Effector memory CD8-positive, alpha-beta T cell (primary cell): Measurements from ENCODE around the gene ETV4.
A peak's percentile ranks its signal among the peaks of the same experiment; 100 is the strongest.

Source experiments
- ATAC-seq: fragments of 150-1000 bp; cut with Tn5 transposase; replicated peaks from 2 replicates; pipeline ENCODE4 v1.10.0; 2021; ENCODE audit warnings: mild to moderate bottlenecking, moderate library complexity
- DNase-seq, 3 experiments: peaks; one replicate each; pipeline ENCODE4 v3.0.0; 2021
- H3K27ac Mint-ChIP-seq, 2 donors: one replicate each; pipeline ENCODE4 v1.8.0; 2022; ENCODE audit warnings: mild to moderate bottlenecking in 2 of 2, mixed read lengths in 2 of 2, moderate library complexity in 2 of 2
- H3K27me3 Mint-ChIP-seq, 2 donors: one replicate each; pipeline ENCODE4 v1.8.0; 2022; ENCODE audit warnings: mixed read lengths in 2 of 2
- H3K36me3 Mint-ChIP-seq: one replicate; pipeline ENCODE4 v1.8.0; 2022; ENCODE audit warnings: mild to moderate bottlenecking, moderate library complexity, mixed read lengths; ENCODE audit not compliant: insufficient read depth
- H3K4me1 Mint-ChIP-seq, 2 donors: one replicate each; pipeline ENCODE4 v1.8.0; 2022; ENCODE audit warnings: low read depth in 2 of 2, mixed read lengths in 2 of 2
- H3K4me3 Mint-ChIP-seq, 2 donors: one replicate each; pipeline ENCODE4 v1.8.0; 2022; ENCODE audit warnings: mild to moderate bottlenecking in 2 of 2, mixed read lengths in 2 of 2, moderate library complexity in 2 of 2
- H3K9me3 Mint-ChIP-seq, 2 donors: one replicate each; pipeline ENCODE4 v1.8.0; 2022; ENCODE audit warnings: mixed read lengths in 2 of 2
- total RNA-seq, 9 experiments: gene quantifications; one replicate each; lab custom pipeline; 2026; lab: John Stamatoyannopoulos, UW

ETV4 gene
- total RNA-seq: 0 to 1.4 (median 0.10) reads per million in 9 experiments

GRCh38 chr17:43546319-43547188 is at the start of gene ETV4:
Gene ETV4, minus strand, starts transcription at chr17:43546340. Its CDS starts 723 bp downstream, at chr17:43545617.
- peak within 1 kb of the TSS; percentile 25 to 59 for H3K27ac Mint-ChIP-seq
- peaks cover 17% of the 10 kb centered on the region for H3K36me3 Mint-ChIP-seq
- peaks cover 58 to 90% of the 10 kb centered on the region in 2 donors for H3K27me3 Mint-ChIP-seq
- ATAC-seq (peak; percentile 88), DNase-seq (peak; percentile 79 to 82 (median 81))
- H3K4me1 Mint-ChIP-seq: peaks cover 20 to 22% of the 10 kb centered on the region in 2 donors
- H3K9me3 Mint-ChIP-seq: no peaks in the 10 kb centered on the region
- peak within 1 kb of the TSS; percentile 79 to 91 for H3K4me3 Mint-ChIP-seq

- no peak overlapping the region for H3K27ac Mint-ChIP-seq
- H3K27me3 Mint-ChIP-seq: peaks cover 7 to 35% of the 10 kb centered on the region in 2 donors
- H3K9me3 Mint-ChIP-seq: no peaks in the 10 kb centered on the region
- DNase-seq: no peak
- H3K4me3 Mint-ChIP-seq: no peak overlapping the region
- no peak for ATAC-seq
- no peaks in the 10 kb centered on the region for H3K4me1 Mint-ChIP-seq
- no peaks in the 10 kb centered on the region for H3K36me3 Mint-ChIP-seq
Measured at GRCh38 chr17:43595466-43595865, 49.3 kb upstream of the ETV4 start.

GRCh38 chr17:43591779-43592562 is 45.8 kb upstream of the ETV4 start:
- no peak for DNase-seq
- Mint-ChIP-seq H3K27me3 (peaks cover 7 to 25% of the 10 kb centered on the region in 2 donors), H3K4me1 (no peaks in the 10 kb centered on the region), H3K27ac (no peak overlapping the region), H3K4me3 (no peak overlapping the region), H3K9me3 (no peaks in the 10 kb centered on the region), H3K36me3 (no peaks in the 10 kb centered on the region)
- ATAC-seq: no peak

- Mint-ChIP-seq H3K9me3 (no peaks in the 10 kb centered on the region), H3K4me1 (no peaks in the 10 kb centered on the region), H3K27ac (peak overlapping the region; percentile 16 to 68), H3K27me3 (peaks cover 0 to 16% of the 10 kb centered on the region in 2 donors), H3K36me3 (no peaks in the 10 kb centered on the region), H3K4me3 (no peak overlapping the region)
- ATAC-seq (no peak), DNase-seq (no peak)
Measured at GRCh38 chr17:43591001-43591400, 44.9 kb upstream of the ETV4 start.

- DNase-seq: no peak
- H3K36me3 Mint-ChIP-seq: no peaks in the 10 kb centered on the region
- ATAC-seq: no peak
- no peak overlapping the region for H3K4me3 Mint-ChIP-seq
- no peaks in the 10 kb centered on the region for H3K9me3 Mint-ChIP-seq
- no peaks in the 10 kb centered on the region for H3K4me1 Mint-ChIP-seq
- H3K27me3 Mint-ChIP-seq: peaks cover 1 to 8% of the 10 kb centered on the region in 2 donors
- peak overlapping the region; percentile 4 to 47 for H3K27ac Mint-ChIP-seq
Measured at GRCh38 chr17:43588664-43589435, 42.7 kb upstream of the ETV4 start.

- H3K4me3 Mint-ChIP-seq: no peak overlapping the region
- no peaks in the 10 kb centered on the region for H3K4me1 Mint-ChIP-seq
- peak overlapping the region in 1 of 2 donors; percentile 47 for H3K27ac Mint-ChIP-seq
- no peaks in the 10 kb centered on the region for H3K9me3 Mint-ChIP-seq
- H3K36me3 Mint-ChIP-seq: no peaks in the 10 kb centered on the region
- H3K27me3 Mint-ChIP-seq: peaks cover 7 to 11% of the 10 kb centered on the region in 2 donors
- DNase-seq: no peak
- ATAC-seq: no peak
Measured at GRCh38 chr17:43588121-43588520, 42.0 kb upstream of the ETV4 start.

GRCh38 chr17:43587647-43588046 is 41.5 kb upstream of the ETV4 start:
- Mint-ChIP-seq H3K9me3 (no peaks in the 10 kb centered on the region), H3K27ac (no peak overlapping the region), H3K4me1 (no peaks in the 10 kb centered on the region), H3K36me3 (no peaks in the 10 kb centered on the region), H3K27me3 (peaks cover 7 to 11% of the 10 kb centered on the region in 2 donors), H3K4me3 (no peak overlapping the region)
- no peak for ATAC-seq
- no peak for DNase-seq

GRCh38 chr17:43584666-43585102 is 38.5 kb upstream of the ETV4 start:
- Mint-ChIP-seq H3K4me1 (no peaks in the 10 kb centered on the region), H3K4me3 (no peak overlapping the region), H3K27ac (no peak overlapping the region), H3K9me3 (no peaks in the 10 kb centered on the region), H3K36me3 (no peaks in the 10 kb centered on the region), H3K27me3 (peaks cover 7 to 12% of the 10 kb centered on the region in 2 donors)
- DNase-seq (no peak), ATAC-seq (no peak)

GRCh38 chr17:43583332-43583731 is 37.2 kb upstream of the ETV4 start:
- Mint-ChIP-seq H3K27ac (no peak overlapping the region), H3K27me3 (peaks cover 7 to 20% of the 10 kb centered on the region in 2 donors), H3K4me1 (peaks cover 5 to 11% of the 10 kb centered on the region in 2 donors), H3K4me3 (no peak overlapping the region), H3K9me3 (no peaks in the 10 kb centered on the region), H3K36me3 (no peaks in the 10 kb centered on the region)
- no peak for ATAC-seq
- DNase-seq: no peak

GRCh38 chr17:43581613-43582012 is 35.5 kb upstream of the ETV4 start:
- peaks cover 7 to 20% of the 10 kb centered on the region in 2 donors for H3K27me3 Mint-ChIP-seq
- no peak overlapping the region for H3K4me3 Mint-ChIP-seq
- H3K4me1 Mint-ChIP-seq: peaks cover 5 to 11% of the 10 kb centered on the region in 2 donors
- ATAC-seq (no peak), DNase-seq (no peak)
- H3K27ac Mint-ChIP-seq: no peak overlapping the region
- H3K9me3 Mint-ChIP-seq: no peaks in the 10 kb centered on the region
- H3K36me3 Mint-ChIP-seq: no peaks in the 10 kb centered on the region

GRCh38 chr17:43581130-43581529 is 35.0 kb upstream of the ETV4 start:
- H3K9me3 Mint-ChIP-seq: no peaks in the 10 kb centered on the region
- H3K4me3 Mint-ChIP-seq: no peak overlapping the region
- no peaks in the 10 kb centered on the region for H3K36me3 Mint-ChIP-seq
- H3K27ac Mint-ChIP-seq: no peak overlapping the region
- no peak for DNase-seq
- no peak for ATAC-seq
- H3K4me1 Mint-ChIP-seq: peaks cover 5 to 11% of the 10 kb centered on the region in 2 donors
- H3K27me3 Mint-ChIP-seq: peaks cover 7 to 20% of the 10 kb centered on the region in 2 donors

GRCh38 chr17:43579566-43580140 is 33.5 kb upstream of the ETV4 start:
- Mint-ChIP-seq H3K4me3 (no peak overlapping the region), H3K27me3 (peaks cover 7 to 25% of the 10 kb centered on the region in 2 donors)
- DNase-seq: no peak

More at GRCh38 chr17:43579566-43580140, 33.5 kb upstream of the ETV4 start:
- H3K9me3 Mint-ChIP-seq: no peaks in the 10 kb centered on the region
- peak overlapping the region in 1 of 2 donors; percentile 44 for H3K27ac Mint-ChIP-seq
- no peak for ATAC-seq
- no peaks in the 10 kb centered on the region for H3K36me3 Mint-ChIP-seq
- H3K4me1 Mint-ChIP-seq: peaks cover 5 to 11% of the 10 kb centered on the region in 2 donors
